WERI-Rb-1 (cell line): ENCODE measurements around the gene PML.

Source experiments
- DNase-seq: peaks from one replicate; pipeline ENCODE4 v3.0.0-alpha.2; 2020
- H3K27ac ChIP-seq: fragments of 250-450 bp; sonication (Bioruptor Pico); 2 replicates; pipeline ENCODE4 v1.5.1; 2020; ENCODE audit warnings: mild to moderate bottlenecking, moderate library complexity
- H3K27me3 ChIP-seq: fragments of 250-450 bp; sonication (Bioruptor Pico); 2 replicates; pipeline ENCODE4 v1.5.1; 2021; ENCODE audit warnings: mild to moderate bottlenecking, low read depth, moderate library complexity; ENCODE audit not compliant: insufficient read depth, severe bottlenecking
- H3K36me3 ChIP-seq: fragments of 250-450 bp; sonication (Bioruptor Pico); 2 replicates; pipeline ENCODE4 v1.5.1; 2020; ENCODE audit warnings: mild to moderate bottlenecking, moderate library complexity
- H3K4me3 ChIP-seq: 2 replicates; pipeline ENCODE4 v1.5.1; 2011; ENCODE audit warnings: low read depth, mild to moderate bottlenecking, control low read depth, low read length
- H3K9me3 ChIP-seq: fragments of 250-450 bp; sonication (Bioruptor Pico); 2 replicates; pipeline ENCODE4 v1.5.1; 2021; ENCODE audit warnings: mild to moderate bottlenecking, moderate library complexity; ENCODE audit not compliant: severe bottlenecking
- CTCF ChIP-seq: IDR thresholded peaks from 2 replicates; pipeline ENCODE4 v1.5.1; 2011; ENCODE audit warnings: low read depth, mild to moderate bottlenecking, control low read depth, inconsistent platforms, low read length

The PML gene

DNA sequence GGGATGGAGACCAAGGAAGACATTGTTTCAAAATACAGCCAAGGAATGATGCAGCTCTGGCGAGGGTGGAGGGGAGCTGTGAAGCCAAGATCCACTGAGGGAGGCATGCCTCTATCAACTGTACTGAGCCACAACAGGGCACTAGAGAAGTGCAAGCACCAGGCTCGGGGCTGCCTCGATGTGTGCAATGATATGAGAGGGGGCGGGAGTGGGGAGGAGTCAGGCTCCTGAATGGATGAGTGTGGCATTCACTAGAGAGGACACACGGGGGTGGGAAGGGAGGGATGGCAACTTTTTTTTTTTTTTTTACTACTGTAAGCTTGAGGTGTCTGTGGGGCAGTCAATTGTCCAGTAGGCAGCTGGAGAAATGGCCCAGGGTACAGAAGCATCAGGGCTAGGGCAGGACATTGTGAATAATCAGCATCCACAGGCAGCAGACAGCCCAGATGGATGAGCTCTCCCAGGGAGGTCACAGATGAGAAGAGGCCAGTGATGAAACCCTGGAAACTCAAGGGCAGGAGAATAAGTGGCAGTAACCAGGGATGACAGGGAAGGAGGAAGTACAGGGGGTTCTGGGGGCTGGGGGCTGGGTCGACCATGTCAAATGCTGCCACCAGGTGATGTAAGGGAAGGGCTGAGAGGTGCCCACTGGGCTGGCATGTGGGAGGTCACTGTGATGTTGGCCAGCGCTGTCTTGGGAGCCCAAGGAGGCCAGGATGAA lies 8.3 kb upstream of the PML start:
- Histone ChIP-seq H3K27ac (no peak overlapping the region), H3K27me3 (no peaks in the 10 kb centered on the region), H3K36me3 (no peaks in the 10 kb centered on the region), H3K4me3 (no peak overlapping the region), H3K9me3 (no peaks in the 10 kb centered on the region)
- no peak for TF ChIP-seq CTCF
- DNase-seq: no peak

DNA sequence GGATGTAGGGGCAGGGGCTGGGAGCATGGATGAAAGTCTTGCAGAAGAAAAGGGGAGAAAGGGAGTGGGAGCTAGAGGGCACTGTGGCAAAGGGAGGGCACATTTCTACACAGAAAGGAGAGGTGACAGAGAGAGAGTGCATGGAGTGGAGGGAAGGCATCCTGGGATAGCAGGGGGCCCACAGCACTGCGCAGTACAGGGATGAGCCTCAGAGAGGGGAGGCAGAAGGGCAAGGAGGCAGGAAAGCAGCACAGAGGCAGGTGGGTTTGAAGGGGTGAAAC lies 7.8 kb upstream of the PML start:
- Histone ChIP-seq H3K27me3 (no peaks in the 10 kb centered on the region), H3K4me3 (no peak overlapping the region), H3K27ac (no peak overlapping the region), H3K36me3 (no peaks in the 10 kb centered on the region), H3K9me3 (no peaks in the 10 kb centered on the region)
- DNase-seq: no peak
- TF ChIP-seq CTCF: no peak

- no peaks in the 10 kb centered on the region for H3K27me3 ChIP-seq
- H3K9me3 ChIP-seq: no peaks in the 10 kb centered on the region
- H3K4me3 ChIP-seq: no peak overlapping the region
- no peak for DNase-seq
- H3K36me3 ChIP-seq: no peaks in the 10 kb centered on the region
- no peak for TF ChIP-seq CTCF
- no peak overlapping the region for H3K27ac ChIP-seq
These were observed 7.3 kb upstream of the PML start for GRCh38 chr15:73987250-73987649.

GRCh38 chr15:73987681-73988444 lies 6.7 kb upstream of the PML start:
- Histone ChIP-seq H3K9me3 (no peaks in the 10 kb centered on the region), H3K27ac (no peak overlapping the region), H3K27me3 (no peaks in the 10 kb centered on the region), H3K36me3 (no peaks in the 10 kb centered on the region), H3K4me3 (no peak overlapping the region)
- TF ChIP-seq CTCF: no peak
- DNase-seq: no peak

DNA sequence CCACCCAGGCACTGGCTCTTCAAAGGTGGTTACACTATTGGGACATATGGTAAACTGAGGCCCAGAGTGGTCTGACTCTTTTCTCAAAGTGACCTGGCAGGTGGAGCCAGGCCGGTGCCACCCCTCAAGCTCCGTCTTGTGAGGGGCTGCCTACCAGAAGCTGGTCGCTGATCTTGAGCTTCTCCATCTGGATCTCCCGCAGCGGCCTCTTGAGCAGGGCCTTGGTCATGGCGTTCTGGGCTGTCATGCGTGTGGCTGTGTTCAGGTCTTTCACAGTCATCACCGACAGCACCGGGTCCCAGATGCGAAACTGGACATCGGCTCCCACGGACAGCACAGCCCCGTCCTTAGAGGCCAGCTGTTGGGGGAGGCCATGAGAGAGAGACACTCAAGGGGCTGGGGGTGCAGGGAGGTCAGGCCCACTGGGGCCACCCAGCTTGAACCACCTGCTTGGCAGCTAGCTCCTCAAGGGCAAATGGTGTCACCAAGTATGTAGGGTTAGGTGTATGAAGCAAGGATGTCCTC lies 6.0 kb upstream of the PML start:
- H3K4me3 ChIP-seq: no peak overlapping the region
- no peaks in the 10 kb centered on the region for H3K9me3 ChIP-seq
- no peak for TF ChIP-seq CTCF
- H3K36me3 ChIP-seq: no peaks in the 10 kb centered on the region
- no peak overlapping the region for H3K27ac ChIP-seq
- DNase-seq: no peak
- H3K27me3 ChIP-seq: no peaks in the 10 kb centered on the region
